8988T (cell line): ENCODE data around the gene ALDH2.
"Not testable (repeated sequence)": the region's sequence is repeated elsewhere in the genome, so short reads cannot be mapped to it uniquely, and the experiment has no call there.

Experiments
- DNase-seq: peaks from one replicate; pipeline ENCODE4 v3.0.0; 2011

The ALDH2 gene

GRCh38 chr12:111766608-111767361 is at the start of gene ALDH2:
ALDH2 (plus strand) TSS chr12:111766933; CDS start chr12:111766983, 50 bp downstream.
- DNase-seq = peak; percentile 89

- not testable (repeated sequence) for DNase-seq
Observed at GRCh38 chr12:111719316-111719715, 47.4 kb upstream of the ALDH2 start.

GRCh38 chr12:111720457-111720856 is 46.3 kb upstream of the ALDH2 start:
- DNase-seq = no peak

- DNase-seq = not testable (repeated sequence)
Observed at GRCh38 chr12:111723646-111724360, 42.9 kb upstream of the ALDH2 start.

GRCh38 chr12:111728795-111729194 is 37.9 kb upstream of the ALDH2 start:
- no peak for DNase-seq

GRCh38 chr12:111730420-111730819 is 36.3 kb upstream of the ALDH2 start:
- no peak for DNase-seq

- no peak for DNase-seq
Observed at GRCh38 chr12:111732786-111733185, 33.9 kb upstream of the ALDH2 start.

GRCh38 chr12:111733340-111733915 is 33.3 kb upstream of the ALDH2 start:
- DNase-seq = no peak

DNA sequence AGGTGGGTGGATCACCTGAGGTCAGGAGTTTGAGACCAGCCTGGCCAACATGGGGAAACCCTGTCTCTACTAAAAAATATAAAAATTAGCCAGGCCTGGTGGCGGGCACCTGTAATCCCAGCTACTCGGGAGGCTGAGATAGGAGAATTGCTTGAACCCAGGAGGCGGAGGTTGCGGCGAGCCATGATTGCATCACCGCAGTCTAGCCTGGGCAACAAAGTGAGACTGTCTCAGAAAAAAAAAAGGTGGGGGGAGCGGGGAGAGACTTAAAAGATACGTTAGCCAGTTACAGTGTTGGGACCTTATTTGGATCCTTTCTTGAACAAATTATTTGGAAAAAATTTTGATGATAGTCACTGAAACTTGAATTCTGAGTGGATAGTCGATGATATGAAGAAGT is 27.2 kb upstream of the ALDH2 start:
- DNase-seq = not testable (repeated sequence)

DNA sequence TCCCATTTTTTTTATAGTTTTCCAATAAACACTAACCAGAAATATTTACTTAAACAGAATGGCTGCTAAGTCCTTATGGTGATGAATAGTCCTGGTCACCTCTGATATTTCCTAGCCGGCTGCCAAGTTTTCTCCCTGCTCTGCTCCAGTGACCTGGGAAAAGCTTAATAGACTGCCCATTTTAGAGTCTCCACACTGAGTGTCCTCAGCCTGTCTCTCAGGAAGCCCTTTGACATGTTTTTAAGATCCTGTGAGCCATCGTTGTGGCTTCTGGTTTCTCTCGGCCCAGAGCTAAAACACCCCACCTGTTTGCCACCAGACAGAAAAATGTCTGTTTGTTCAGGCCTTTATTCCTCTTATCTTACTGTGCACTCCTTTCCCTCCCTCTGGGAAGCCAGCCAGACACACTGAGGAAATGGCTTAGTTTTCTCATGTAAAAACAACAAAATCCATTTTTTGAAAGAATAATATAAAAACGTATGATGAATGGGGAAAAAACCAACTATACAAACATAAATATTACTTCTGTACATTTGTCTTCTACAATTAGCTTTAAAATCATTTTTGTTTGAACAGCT is 25.4 kb upstream of the ALDH2 start:
- DNase-seq = no peak

GRCh38 chr12:111745211-111745610 is 21.5 kb upstream of the ALDH2 start:
- no peak for DNase-seq

DNA sequence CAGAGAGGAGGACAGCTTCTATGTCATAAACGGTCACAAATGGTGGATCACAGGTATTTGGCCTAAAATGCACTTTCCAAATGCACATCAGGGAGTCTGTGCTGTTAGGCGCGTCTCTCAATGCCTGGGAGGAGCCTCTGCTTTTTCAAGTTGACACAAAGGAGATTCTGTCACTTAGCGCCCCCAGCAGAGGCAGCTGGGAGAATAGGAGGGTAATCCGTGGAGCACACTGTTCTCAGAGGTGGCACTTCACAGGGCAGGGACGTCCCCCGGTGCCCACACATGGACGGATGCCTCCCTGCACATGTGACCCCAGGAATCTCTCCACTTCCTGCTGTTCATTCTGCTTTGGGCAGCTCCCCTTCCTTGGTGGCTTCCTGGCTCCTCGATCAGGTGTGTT is 19.4 kb upstream of the ALDH2 start:
- DNase-seq = no peak

DNA sequence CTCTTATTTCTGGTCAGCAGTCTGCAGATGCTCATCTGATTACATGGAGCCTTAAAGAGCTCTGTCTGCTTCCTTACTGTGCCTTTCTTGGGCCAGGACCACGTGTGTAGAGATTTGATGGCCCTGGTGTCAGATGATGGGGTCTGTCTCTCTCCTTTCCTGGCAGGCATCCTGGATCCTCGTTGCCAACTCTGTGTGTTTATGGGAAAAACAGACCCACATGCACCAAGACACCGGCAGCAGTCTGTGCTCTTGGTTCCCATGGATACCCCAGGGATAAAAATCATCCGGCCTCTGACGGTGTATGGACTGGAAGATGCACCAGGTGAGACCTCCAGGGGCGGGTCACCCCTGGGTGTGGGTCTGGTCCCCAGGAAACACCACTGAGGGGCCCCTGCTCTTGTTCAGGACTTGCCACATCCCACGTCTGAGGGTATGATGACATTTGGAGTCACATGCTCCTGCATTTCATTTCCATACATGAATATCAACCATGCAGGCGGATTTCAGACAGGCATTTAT is 18.5 kb upstream of the ALDH2 start:
- DNase-seq = no peak

DNA sequence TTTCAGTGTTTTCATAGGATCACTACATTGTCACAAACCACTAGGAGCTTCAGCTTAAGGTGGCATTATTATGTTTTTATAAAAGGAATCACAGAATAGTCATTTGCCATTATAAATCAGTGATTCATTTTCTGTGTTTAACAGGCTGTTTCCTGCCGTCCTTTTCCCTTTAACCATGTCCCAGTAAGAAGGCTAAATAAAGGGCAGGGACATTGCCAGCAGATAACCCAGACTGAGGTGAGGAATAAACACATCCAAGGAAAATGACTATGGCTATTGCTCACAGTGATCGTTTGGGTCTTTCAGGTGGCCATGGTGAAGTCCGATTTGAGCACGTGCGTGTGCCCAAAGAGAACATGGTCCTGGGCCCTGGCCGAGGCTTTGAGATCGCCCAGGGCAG is 17.9 kb upstream of the ALDH2 start:
- DNase-seq = no peak

DNA sequence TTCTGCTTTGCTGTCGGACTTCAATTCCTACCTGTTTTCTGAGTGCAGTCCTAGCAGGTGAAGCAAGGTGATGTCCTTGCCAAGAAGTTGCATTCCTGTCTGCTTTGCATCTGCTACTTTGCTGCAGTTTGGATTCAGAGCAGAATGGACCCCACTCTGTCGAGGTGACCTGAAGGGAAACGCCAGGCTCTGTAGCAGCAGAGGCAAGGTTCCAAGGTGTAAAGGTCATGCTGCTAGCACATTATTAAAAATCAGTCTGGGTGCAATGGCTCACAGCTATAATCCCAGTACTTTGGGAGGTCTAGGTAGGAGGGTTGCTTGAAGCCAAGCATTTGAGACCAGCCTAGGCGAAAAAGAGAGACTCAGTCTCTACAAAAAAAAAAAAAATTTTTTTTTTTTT is 17.3 kb upstream of the ALDH2 start:
- DNase-seq = no peak

DNA sequence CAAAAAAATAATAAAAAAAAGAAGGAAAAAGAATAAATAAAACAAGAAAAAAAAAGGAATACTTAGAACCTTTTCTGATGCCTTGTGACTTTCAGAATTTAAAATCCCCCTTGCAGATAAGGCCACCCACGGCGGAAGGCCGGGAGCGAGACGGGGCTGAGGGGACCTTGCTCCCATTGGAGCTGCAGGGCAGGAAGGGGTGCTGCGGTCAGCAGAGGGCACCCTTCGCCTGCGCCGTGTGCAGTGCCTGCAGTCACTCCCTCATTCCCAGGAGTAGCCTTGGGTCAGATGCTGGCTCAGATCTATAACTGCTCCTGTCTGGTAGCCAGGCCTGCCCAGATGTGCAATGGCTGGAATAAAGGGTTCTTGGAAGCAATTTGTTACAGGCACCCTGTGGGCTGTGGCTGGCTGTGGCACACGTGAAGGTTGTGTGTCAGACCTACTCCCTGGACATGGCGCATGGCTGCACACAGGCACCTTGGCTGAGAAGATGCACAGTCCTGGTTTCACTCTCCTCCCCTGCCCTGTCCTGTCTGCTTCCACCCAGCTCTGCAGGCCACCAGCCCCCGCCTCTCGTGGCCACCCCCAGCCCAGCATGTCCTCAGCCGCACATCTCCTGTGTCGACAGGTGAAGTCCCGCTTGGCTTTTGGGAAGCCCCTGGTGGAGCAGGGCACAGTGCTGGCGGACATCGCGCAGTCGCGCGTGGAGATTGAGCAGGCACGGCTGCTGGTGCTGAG is 13.4 kb upstream of the ALDH2 start:
- DNase-seq = peak; percentile 92

DNA sequence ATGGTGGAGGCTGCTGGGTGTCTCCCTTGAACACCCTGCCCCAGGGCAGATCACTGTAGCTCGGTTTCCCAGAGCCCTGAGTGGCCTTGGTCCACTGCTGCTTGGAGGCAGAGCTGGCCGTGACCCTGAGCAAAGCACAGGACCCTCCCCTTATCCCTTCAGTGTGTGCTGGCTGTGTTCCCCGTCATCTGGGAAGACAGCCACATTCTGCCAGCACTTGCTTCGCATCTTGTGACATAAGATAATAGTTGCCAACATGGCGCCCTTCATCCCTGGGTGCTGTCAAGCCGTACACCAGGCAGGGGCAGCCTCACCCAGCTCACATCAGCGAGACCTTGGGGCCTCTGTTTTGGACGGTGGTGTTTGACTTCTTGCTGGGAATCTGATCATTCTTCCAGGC is 12.1 kb upstream of the ALDH2 start:
- no peak for DNase-seq

GRCh38 chr12:111756196-111756595 is 10.5 kb upstream of the ALDH2 start:
- DNase-seq = no peak

- DNase-seq = no peak
Observed at GRCh38 chr12:111756681-111757080, 10.1 kb upstream of the ALDH2 start.

- DNase-seq = no peak
Observed at GRCh38 chr12:111757361-111758119, 9.2 kb upstream of the ALDH2 start.

DNA sequence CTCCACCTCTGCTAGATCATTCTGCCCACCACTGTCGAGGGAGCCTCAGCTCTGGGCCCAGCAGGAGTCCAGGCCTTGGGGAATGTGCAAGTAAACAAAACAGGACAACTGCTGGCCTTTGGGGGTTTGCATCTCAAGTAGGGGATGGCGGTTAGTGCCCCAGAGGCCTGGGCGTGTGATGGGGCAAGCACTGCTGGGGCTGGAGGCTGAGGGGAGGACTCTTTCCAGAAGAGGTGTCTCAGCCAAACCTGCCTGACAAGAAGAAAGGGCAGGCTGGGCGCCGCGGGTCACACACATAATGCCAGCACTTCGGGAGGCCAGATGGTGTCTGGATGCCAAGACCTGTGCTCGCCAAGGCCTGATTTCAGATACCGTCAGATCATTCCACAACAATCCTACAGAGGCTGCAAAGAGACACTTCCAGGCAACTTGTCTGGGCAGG is 8.6 kb upstream of the ALDH2 start:
- DNase-seq = no peak

DNA sequence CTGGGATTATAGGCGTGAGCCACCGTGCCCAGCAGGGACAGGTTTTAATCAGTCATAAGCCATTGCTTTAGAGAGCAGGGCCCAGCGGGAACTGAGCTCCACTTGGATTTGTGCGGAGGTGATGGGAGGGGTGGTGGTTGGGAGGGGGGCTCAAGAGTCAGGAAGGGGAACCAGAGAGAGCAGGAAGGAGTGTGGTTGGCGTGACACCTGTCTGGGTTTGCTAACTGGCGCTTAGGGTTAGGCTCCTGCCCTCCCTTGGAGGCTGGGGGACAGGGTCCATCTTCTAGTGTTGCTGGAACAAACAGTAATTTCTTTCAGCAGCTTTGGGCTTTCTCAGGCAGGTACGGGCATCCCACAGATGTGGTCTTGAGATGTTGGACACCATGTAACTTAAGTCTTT is 7.5 kb upstream of the ALDH2 start:
- DNase-seq = no peak
